Measurements from ENCODE around the gene PRKCZ. TPM values are rescaled to one million over a fixed set of nuclear protein-coding genes. Genes with fewer than 3 reads are reported as not detected.

The PRKCZ gene
- total RNA-seq, 6 experiments from 2014 or later: 0.55 to 1.4 (median 0.95) TPM

- Mint-ChIP-seq H3K4me1 (ENCODE audit: low read depth) (no peaks in the 10 kb centered on the region), H3K27ac (no peak overlapping the region)
- TF ChIP-seq CTCF (IDR thresholded peaks at IDR 0.05): no peak
These were observed 30.7 kb downstream of the PRKCZ start for GRCh38 chr1:2080884-2081283.

GRCh38 chr1:2081326-2081885, 31.2 kb downstream of the PRKCZ start:
- H3K27ac Mint-ChIP-seq: no peak overlapping the region
- peaks cover 18% of the 10 kb centered on the region for H3K27me3 Mint-ChIP-seq (ENCODE audit: insufficient read depth)
- peaks cover 54% of the 10 kb centered on the region for H3K9me3 Mint-ChIP-seq
- H3K4me1 Mint-ChIP-seq (ENCODE audit: low read depth): no peaks in the 10 kb centered on the region
- no peak overlapping the region for H3K4me3 Mint-ChIP-seq
- TF ChIP-seq CTCF (IDR thresholded peaks at IDR 0.05): no peak
- no peak for DNase-seq
- peaks cover 22% of the 10 kb centered on the region for H3K36me3 Mint-ChIP-seq (ENCODE audit: low read depth)

More at GRCh38 chr1:2080884-2081283, 30.7 kb downstream of the PRKCZ start:
- Mint-ChIP-seq H3K27me3 (ENCODE audit: insufficient read depth) (peaks cover 15% of the 10 kb centered on the region), H3K9me3 (peaks cover 54% of the 10 kb centered on the region), H3K36me3 (ENCODE audit: low read depth) (peaks cover 22% of the 10 kb centered on the region), H3K4me3 (no peak overlapping the region)
- DNase-seq: no peak

- Mint-ChIP-seq H3K4me1 (ENCODE audit: low read depth) (no peaks in the 10 kb centered on the region), H3K36me3 (ENCODE audit: low read depth) (peaks cover 22% of the 10 kb centered on the region), H3K27ac (no peak overlapping the region), H3K27me3 (ENCODE audit: insufficient read depth) (peaks cover 23% of the 10 kb centered on the region), H3K4me3 (no peak overlapping the region), H3K9me3 (peaks cover 50% of the 10 kb centered on the region)
- TF ChIP-seq CTCF (IDR thresholded peaks at IDR 0.05): no peak
- no peak for DNase-seq
These were observed 31.9 kb downstream of the PRKCZ start for GRCh38 chr1:2082064-2082463.

- peaks cover 34% of the 10 kb centered on the region for H3K9me3 Mint-ChIP-seq
- no peak overlapping the region for H3K27ac Mint-ChIP-seq
- no peak for TF ChIP-seq CTCF (IDR thresholded peaks at IDR 0.05)
- peaks cover 5% of the 10 kb centered on the region; the same call in 1 of the 2 replicates for H3K4me1 Mint-ChIP-seq (ENCODE audit: low read depth)
- H3K4me3 Mint-ChIP-seq: no peak overlapping the region
- H3K36me3 Mint-ChIP-seq (ENCODE audit: low read depth): peaks cover 10% of the 10 kb centered on the region
- no peak for DNase-seq
- H3K27me3 Mint-ChIP-seq (ENCODE audit: insufficient read depth): peaks cover 29% of the 10 kb centered on the region
These were observed 33.5 kb downstream of the PRKCZ start for GRCh38 chr1:2083666-2084065.

GRCh38 chr1:2084306-2084705, 34.1 kb downstream of the PRKCZ start:
- peaks cover 10% of the 10 kb centered on the region; the same call in 1 of the 2 replicates for H3K4me1 Mint-ChIP-seq (ENCODE audit: low read depth)

More at GRCh38 chr1:2084306-2084705, 34.1 kb downstream of the PRKCZ start:
- no peak overlapping the region for H3K4me3 Mint-ChIP-seq
- peaks cover 8% of the 10 kb centered on the region for H3K36me3 Mint-ChIP-seq (ENCODE audit: low read depth)
- no peak for TF ChIP-seq CTCF (IDR thresholded peaks at IDR 0.05)
- H3K27ac Mint-ChIP-seq: no peak overlapping the region
- peaks cover 35% of the 10 kb centered on the region for H3K27me3 Mint-ChIP-seq (ENCODE audit: insufficient read depth)
- H3K9me3 Mint-ChIP-seq: peaks cover 28% of the 10 kb centered on the region
- no peak for DNase-seq

Measured in HFFc6 (cell line).